GM12878 (cell line): Measurements from ENCODE around the gene PLK5. TPM values are rescaled to one million over a fixed set of nuclear protein-coding genes. Genes with fewer than 3 reads are reported as not detected.

Experiments used
- ATAC-seq: fragments of 200-7000 bp; cut with Tn5 transposase; 3 replicates; pipeline ENCODE4 v1.9.1; 2020; ENCODE audit warnings: mild to moderate bottlenecking, moderate library complexity
- BruUV-seq: library from RNA; stranded (reverse); fragments of 400-500 nt; replicated peaks from 2 replicates; lab custom pipeline; 2021; lab: Mats Ljungman, UMichigan
- CTCF ChIA-PET: fragments of 300-600 bp; sonication (Branson Sonifier 250); formaldehyde crosslinking; extraction: SDS; loops from one replicate; lab custom pipeline; 2021; ENCODE audit warnings: inconsistent platforms; lab: Yijun Ruan, JAX
- POLR2A ChIA-PET: fragments of 350-600 bp; formaldehyde crosslinking; extraction: SDS; loops from one replicate; lab custom pipeline; 2021; ENCODE audit warnings: inconsistent platforms; lab: Charles Lee
- RAD21 ChIA-PET: fragments of 300-600 bp; sonication (Branson Sonifier 250); formaldehyde crosslinking; loops from one replicate; lab custom pipeline; 2023; ENCODE audit warnings: antibody characterized with exemption; ENCODE audit not compliant: unreplicated experiment; lab: Charles Lee
- SMC1A ChIA-PET: fragments of 300-600 bp; sonication (Branson Sonifier 250); formaldehyde crosslinking; loops from one replicate; lab custom pipeline; 2023; ENCODE audit not compliant: unreplicated experiment, uncharacterized antibody; lab: Charles Lee
- DNase-seq: peaks from one replicate; pipeline ENCODE4 v3.0.0-alpha.2; 2011; ENCODE audit warnings: low read depth, low spot score
- FAIRE-seq: peaks from 3 replicates; lab custom pipeline; 2011; peaks lifted over from hg19 to GRCh38; lab: Jason Lieb, UNC
- H2AFZ ChIP-seq: 2 replicates; pipeline ENCODE4 v1.6.0; 2011; ENCODE audit warnings: low read depth, low read length, control low read depth; ENCODE audit not compliant: control insufficient read depth
- H3K27ac ChIP-seq: 2 replicates; pipeline ENCODE4 v1.5.1; 2011; ENCODE audit warnings: control low read depth; ENCODE audit not compliant: control insufficient read depth, insufficient read depth
- H3K27me3 ChIP-seq, 2 experiments: replicated peaks in 1 of 2; 2 replicates each; pipeline versions ENCODE4 v1.6.0 to v1.6.1; 2011; ENCODE audit warnings: low read length in 1 of 2; ENCODE audit not compliant: control insufficient read depth in 2 of 2, insufficient read depth in 2 of 2
- H3K36me3 ChIP-seq, 2 experiments: 2 replicates each; pipeline ENCODE4 v1.5.1; 2011; ENCODE audit warnings: low read length in 1 of 2; ENCODE audit not compliant: control insufficient read depth in 2 of 2, insufficient read depth in 2 of 2
- H3K4me1 ChIP-seq: 2 replicates; pipeline ENCODE4 v1.6.1; 2011; ENCODE audit warnings: mild to moderate bottlenecking, low read length, moderate library complexity, mixed read lengths; ENCODE audit not compliant: control insufficient read depth, insufficient read depth
- H3K4me2 ChIP-seq: 2 replicates; pipeline ENCODE4 v1.6.0; 2011; ENCODE audit warnings: control low read depth; ENCODE audit not compliant: control insufficient read depth, insufficient read depth
- H3K4me3 ChIP-seq: fragments of 200-600 bp; sonication (generic); 2 replicates; pipeline ENCODE4 v1.5.1; 2016
- H3K79me2 ChIP-seq: 2 replicates; pipeline ENCODE4 v1.6.0; 2011; ENCODE audit warnings: low read length; ENCODE audit not compliant: control insufficient read depth, insufficient read depth
- H3K9ac ChIP-seq: 2 replicates; pipeline ENCODE4 v1.8.0; 2011; ENCODE audit warnings: low read length, control low read depth, mixed read lengths; ENCODE audit not compliant: control insufficient read depth, insufficient read depth
- H3K9me3 ChIP-seq: replicated peaks from 3 replicates; pipeline ENCODE4 v1.5.1; 2011; ENCODE audit warnings: mild to moderate bottlenecking, low read length; ENCODE audit not compliant: control insufficient read depth, insufficient read depth
- H4K20me1 ChIP-seq: 2 replicates; pipeline ENCODE4 v1.6.0; 2011; ENCODE audit not compliant: control insufficient read depth, insufficient read depth
- DPF2 ChIP-seq: fragments of 450-650 bp; IDR thresholded peaks from 2 replicates; pipeline ENCODE4 v1.6.1; 2017; ENCODE audit warnings: mild to moderate bottlenecking
- EGR1 ChIP-seq, 2 experiments: IDR thresholded peaks; 1 replicate in 1 of 2; 2 replicates in 1 of 2; pipeline ENCODE4 v1.6.1; 2011 to 2012; ENCODE audit warnings: low read depth in 2 of 2, low read length in 2 of 2, borderline replicate concordance in 1 of 2, mild to moderate bottlenecking in 1 of 2, moderate library complexity in 1 of 2
- FOXM1 ChIP-seq: IDR thresholded peaks from 2 replicates; pipeline ENCODE4 v1.6.1; 2012; ENCODE audit warnings: low read depth, mild to moderate bottlenecking, inconsistent platforms, low read length, moderate library complexity
- GATAD2B ChIP-seq: fragments of 450-650 bp; conservative IDR thresholded peaks from 2 replicates; pipeline ENCODE4 v1.6.1; 2017; ENCODE audit warnings: low read depth, mild to moderate bottlenecking, moderate library complexity
- IKZF2 ChIP-seq, 2 experiments: fragments of 450-650 bp; IDR thresholded peaks; 2 replicates each; pipeline ENCODE4 v1.6.1; 2017; ENCODE audit warnings: mild to moderate bottlenecking in 2 of 2, moderate library complexity in 2 of 2
- RELA ChIP-seq: fragments of 450-650 bp; IDR thresholded peaks from 2 replicates; pipeline ENCODE4 v1.8.0; 2014; ENCODE audit warnings: borderline replicate concordance; ENCODE audit not compliant: partially characterized antibody
- SMC3 ChIP-seq: IDR thresholded peaks from 2 replicates; pipeline ENCODE4 v1.6.1; 2011; ENCODE audit warnings: low read length, improper control_type of control experiment, borderline replicate concordance
- YY1 ChIP-seq: IDR thresholded peaks from 2 replicates; pipeline ENCODE4 v1.6.1; 2011; ENCODE audit warnings: low read depth, mild to moderate bottlenecking, low read length
- ZBTB4 ChIP-seq: fragments of 450-650 bp; formaldehyde crosslinking; IDR thresholded peaks from 2 replicates; pipeline ENCODE4 v1.4.0; 2022; ENCODE audit warnings: mild to moderate bottlenecking, moderate library complexity
- ZNF24 ChIP-seq: fragments of 450-650 bp; IDR thresholded peaks from 2 replicates; pipeline ENCODE4 v1.6.1; 2017; ENCODE audit warnings: antibody characterized with exemption, mild to moderate bottlenecking
- ZNF384 ChIP-seq: IDR thresholded peaks from 2 replicates; pipeline ENCODE4 v1.6.1; 2012; ENCODE audit warnings: low read depth, mild to moderate bottlenecking, low read length, improper control_type of control experiment, borderline replicate concordance
- ZNF592 ChIP-seq: fragments of 450-650 bp; IDR thresholded peaks from 2 replicates; pipeline ENCODE4 v1.6.1; 2017; ENCODE audit warnings: mild to moderate bottlenecking, moderate library complexity
- ZZZ3 ChIP-seq: IDR thresholded peaks from 2 replicates; pipeline ENCODE4 v1.6.1; 2011; ENCODE audit warnings: low read depth; ENCODE audit not compliant: control insufficient read depth, insufficient read length
- WGBS: methylation state at CpG from one replicate; pipeline ENCODE4 v1.1.6; 2016; ENCODE audit warnings: low lambda C conversion rate; ENCODE audit not compliant: insufficient replicate concordance, insufficient coverage; ENCODE audit errors: missing lambda C conversion rate; 5-methylcytosine and 5-hydroxymethylcytosine counted together
- in situ Hi-C: fragments of 300-500 bp; cut with MboI; formaldehyde crosslinking; loops from 9 replicates; pipeline ENCODE4 v1.14.3; 2018; ENCODE audit warnings: mixed read lengths
- intact Hi-C: fragments of 100-400 bp; cut with micrococcal nuclease; formaldehyde crosslinking; loops from one replicate; pipeline ENCODE4 v1.14.2; 2022; ENCODE audit not compliant: unreplicated experiment
- polyA plus RNA-seq, 11 experiments: library from polyadenylated mRNA; depleted of rRNA in 4 of 11; unstranded in 6 of 11; stranded (reverse) in 5 of 11; fragments of >200 nt; fragmentation: Nextera tagmentation in 4 of 11; fragmentation: Illumina TruSeq in 1 of 11; extraction: Ambion mirVana in 4 of 11; extraction: Trizol in 1 of 11; gene quantifications; 1 replicate in 1 of 11; 2 replicates in 10 of 11; pipeline versions ENCODE4 v1.2.1 to v1.2.3, GENCODE V29; 2011 to 2016; ENCODE audit warnings: inconsistent platforms in 2 of 11, missing spikeins in 2 of 11, low read depth in 1 of 11
- total RNA-seq, 4 experiments: library from RNA; depleted of rRNA in 3 of 4; stranded (reverse); fragments of >200 nt in 3 of 4; fragmentation: Illumina TruSeq in 1 of 4; extraction: Trizol in 1 of 4; gene quantifications; 2 replicates each; pipeline versions ENCODE4 v1.2.1 to v1.2.3, GENCODE V29; 2013 to 2021
- TF ChIP-seq, protein P1 (sequence below), 3 experiments: IDR thresholded peaks in 2 of 3; conservative IDR thresholded peaks in 1 of 3; 2 replicates each; pipeline ENCODE4 v1.5.1; 2011; ENCODE audit warnings: low read depth in 3 of 3, low read length in 3 of 3, mild to moderate bottlenecking in 3 of 3, control low read depth in 2 of 3, moderate library complexity in 2 of 3, inconsistent platforms in 1 of 3, mixed read lengths in 1 of 3; ENCODE audit not compliant: control insufficient read depth in 2 of 3, insufficient read depth in 1 of 3; ENCODE audit errors: extremely low read depth in 1 of 3

The PLK5 gene
- total and polyA plus RNA-seq, 10 of the 15 experiments (the other 5 are each of a cell fraction or from before 2014, with no cell fraction given): 0.13 TPM; not detected in 9

GRCh38 chr19:1513499-1514294 is 10.2 kb upstream of the PLK5 start:
- DNase-seq: no peak
- intact Hi-C loops (no loop called here), in situ Hi-C loops (no loop called here)
- FAIRE-seq: no peak
- no TSS peak for BruUV-seq
- WGBS: 7% methylated on average over 34 of the region's 52 CpGs
- Histone ChIP-seq H4K20me1 (no peaks in the 10 kb centered on the region), H3K27me3 (no peaks in the 10 kb centered on the region; a peak in 1 of 4 replicates), H2AFZ (no peak overlapping the region), H3K9ac (no peak overlapping the region), H3K4me2 (peak overlapping the region; percentile 77), H3K79me2 (no peaks in the 10 kb centered on the region), H3K9me3 (no peaks in the 10 kb centered on the region), H3K4me1 (no peaks in the 10 kb centered on the region), H3K36me3 (no peaks in the 10 kb centered on the region), H3K27ac (no peak overlapping the region), H3K4me3 (no peak overlapping the region; the same call in 1 of the 2 replicates)
- CTCF ChIA-PET: no interaction called here
- RAD21 ChIA-PET: no interaction called here
- SMC1A ChIA-PET: no interaction called here
- ATAC-seq: peak; percentile 88
- POLR2A ChIA-PET: no interaction called here
- TF ChIP-seq ZBTB4 (CRISPR knock-in tag): no peak
- no peak for TF ChIP-seq RELA
- peak in 1 of 2 experiments; percentile 68; a peak in 1 of 3 replicates for TF ChIP-seq EGR1 (IDR thresholded peaks at IDR 0.05; ENCODE audit: borderline replicate concordance in 1 of 2, low read depth in 2 of 2, low read length in 2 of 2)
- peak; percentile 27; the same call in 1 of the 2 replicates for TF ChIP-seq SMC3
- TF ChIP-seq GATAD2B: no peak
- TF ChIP-seq DPF2: peak; percentile 26; the same call in 1 of the 2 replicates
- no peak for TF ChIP-seq IKZF2 (IDR thresholded peaks at IDR 0.05)
- TF ChIP-seq ZZZ3: no peak
- TF ChIP-seq, protein P1, sequence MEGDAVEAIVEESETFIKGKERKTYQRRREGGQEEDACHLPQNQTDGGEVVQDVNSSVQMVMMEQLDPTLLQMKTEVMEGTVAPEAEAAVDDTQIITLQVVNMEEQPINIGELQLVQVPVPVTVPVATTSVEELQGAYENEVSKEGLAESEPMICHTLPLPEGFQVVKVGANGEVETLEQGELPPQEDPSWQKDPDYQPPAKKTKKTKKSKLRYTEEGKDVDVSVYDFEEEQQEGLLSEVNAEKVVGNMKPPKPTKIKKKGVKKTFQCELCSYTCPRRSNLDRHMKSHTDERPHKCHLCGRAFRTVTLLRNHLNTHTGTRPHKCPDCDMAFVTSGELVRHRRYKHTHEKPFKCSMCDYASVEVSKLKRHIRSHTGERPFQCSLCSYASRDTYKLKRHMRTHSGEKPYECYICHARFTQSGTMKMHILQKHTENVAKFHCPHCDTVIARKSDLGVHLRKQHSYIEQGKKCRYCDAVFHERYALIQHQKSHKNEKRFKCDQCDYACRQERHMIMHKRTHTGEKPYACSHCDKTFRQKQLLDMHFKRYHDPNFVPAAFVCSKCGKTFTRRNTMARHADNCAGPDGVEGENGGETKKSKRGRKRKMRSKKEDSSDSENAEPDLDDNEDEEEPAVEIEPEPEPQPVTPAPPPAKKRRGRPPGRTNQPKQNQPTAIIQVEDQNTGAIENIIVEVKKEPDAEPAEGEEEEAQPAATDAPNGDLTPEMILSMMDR (IDR thresholded peaks at IDR 0.05 in 2 of 3, conservative IDR thresholded peaks at IDR 0.05 in 1 of 3; ENCODE audit: control insufficient read depth in 2 of 3, extremely low read depth in 1 of 3, insufficient read depth in 1 of 3, low read depth in 3 of 3, low read length in 3 of 3): peak; percentile 57 to 76 (median 58)
- peak; percentile 32; the same call in 1 of the 2 replicates for TF ChIP-seq FOXM1
- TF ChIP-seq ZNF592: no peak
- TF ChIP-seq ZNF384: no peak
- TF ChIP-seq YY1: 0 out of 2 replicates have a peak, but pooled peaks have one; percentile 26
- no peak for TF ChIP-seq ZNF24
